WTC11 (cell line): ENCODE results near the gene CDK5R2. TPM values are rescaled to one million over a fixed set of nuclear protein-coding genes. Genes with fewer than 3 reads are reported as not detected.

Experiments used
- ATAC-seq: fragments of 200-7000 bp; cut with Tn5 transposase; 2 replicates; pipeline ENCODE4 v1.10.0; 2021; ENCODE audit warnings: mild to moderate bottlenecking, moderate library complexity
- Bru-seq: library from RNA; stranded (reverse); fragments of 400-500 nt; gene quantifications from one replicate; lab custom pipeline; 2021; lab: Mats Ljungman, UMichigan
- CTCF ChIA-PET: fragments of 300-600 bp; sonication (Branson Sonifier 250); formaldehyde crosslinking; loops from one replicate; lab custom pipeline; 2021; ENCODE audit warnings: antibody characterized with exemption; lab: Charles Lee
- POLR2A ChIA-PET: fragments of 350-600 bp; sonication (Branson Sonifier 250); formaldehyde crosslinking; loops from one replicate; lab custom pipeline; 2021; ENCODE audit warnings: antibody characterized with exemption; lab: Charles Lee
- DNase-seq: peaks from one replicate; pipeline ENCODE4 v3.0.0; 2021; ENCODE audit warnings: low spot score
- H3K27ac Mint-ChIP-seq: 2 replicates; pipeline ENCODE4 v1.8.0; 2021; ENCODE audit warnings: mixed read lengths
- H3K27me3 Mint-ChIP-seq: 2 replicates; pipeline ENCODE4 v1.8.0; 2021; ENCODE audit warnings: low read depth, mild to moderate bottlenecking, moderate library complexity, mixed read lengths
- H3K36me3 Mint-ChIP-seq: 2 replicates; pipeline ENCODE4 v1.8.0; 2021; ENCODE audit warnings: mixed read lengths
- H3K4me1 Mint-ChIP-seq: 2 replicates; pipeline ENCODE4 v1.8.0; 2022; ENCODE audit warnings: mixed read lengths
- H3K4me3 Mint-ChIP-seq: 2 replicates; pipeline ENCODE4 v1.8.0; 2021; ENCODE audit warnings: mild to moderate bottlenecking, moderate library complexity, mixed read lengths
- H3K9me3 Mint-ChIP-seq: 2 replicates; pipeline ENCODE4 v1.8.0; 2021; ENCODE audit warnings: mixed read lengths
- ATF1 ChIP-seq: sonication (generic); formaldehyde crosslinking; IDR thresholded peaks from 2 replicates; pipeline ENCODE4 v1.8.1; 2023; ENCODE audit warnings: mild to moderate bottlenecking, moderate library complexity, missing genetic modification reagents
- CREB1 ChIP-seq: sonication (generic); formaldehyde crosslinking; IDR thresholded peaks from 2 replicates; pipeline ENCODE4 v1.8.0; 2023; ENCODE audit warnings: mild to moderate bottlenecking, missing genetic modification reagents
- E2F5 ChIP-seq: sonication (generic); formaldehyde crosslinking; IDR thresholded peaks from 2 replicates; pipeline ENCODE4 v1.8.1; 2022; ENCODE audit warnings: mild to moderate bottlenecking, moderate library complexity, missing genetic modification reagents
- ELF4 ChIP-seq: sonication (generic); formaldehyde crosslinking; IDR thresholded peaks from 2 replicates; pipeline ENCODE4 v1.8.1; 2022; ENCODE audit warnings: low read depth, mild to moderate bottlenecking, moderate library complexity, missing genetic modification reagents
- FOXJ3 ChIP-seq: sonication (generic); formaldehyde crosslinking; IDR thresholded peaks from 2 replicates; pipeline ENCODE4 v1.9.0; 2021; ENCODE audit warnings: missing genetic modification reagents, mild to moderate bottlenecking, borderline replicate concordance
- HMGA2 ChIP-seq: fragments of 250-450 bp; sonication (Bioruptor Pico); IDR thresholded peaks from 2 replicates; pipeline ENCODE4 v1.4.0; 2021; ENCODE audit warnings: mild to moderate bottlenecking, moderate library complexity
- NFYB ChIP-seq: sonication (generic); formaldehyde crosslinking; conservative IDR thresholded peaks from 2 replicates; pipeline ENCODE4 v1.8.0; 2022; ENCODE audit warnings: low read depth, missing genetic modification reagents
- NR3C1 ChIP-seq: sonication (generic); formaldehyde crosslinking; conservative IDR thresholded peaks from 2 replicates; pipeline ENCODE4 v1.8.1; 2023; ENCODE audit warnings: low read depth, mild to moderate bottlenecking, missing genetic modification reagents
- PREB ChIP-seq: sonication (generic); formaldehyde crosslinking; IDR thresholded peaks from 2 replicates; pipeline ENCODE4 v1.8.1; 2022; ENCODE audit warnings: mild to moderate bottlenecking, missing genetic modification reagents, moderate library complexity, borderline replicate concordance
- SMAD3 ChIP-seq: sonication (generic); formaldehyde crosslinking; IDR thresholded peaks from 2 replicates; pipeline ENCODE4 v1.8.0; 2022; ENCODE audit warnings: missing genetic modification reagents, mild to moderate bottlenecking, borderline replicate concordance
- TP53 ChIP-seq: sonication (generic); formaldehyde crosslinking; IDR thresholded peaks from 2 replicates; pipeline ENCODE4 v1.8.1; 2023; ENCODE audit warnings: mild to moderate bottlenecking, missing genetic modification reagents
- ZNF121 ChIP-seq: sonication (generic); formaldehyde crosslinking; IDR thresholded peaks from 2 replicates; pipeline ENCODE4 v1.8.0; 2023; ENCODE audit warnings: missing genetic modification reagents
- ZNF232 ChIP-seq: sonication (generic); formaldehyde crosslinking; IDR thresholded peaks from 2 replicates; pipeline ENCODE4 v1.8.0; 2022; ENCODE audit warnings: mild to moderate bottlenecking, missing genetic modification reagents
- ZNF263 ChIP-seq: sonication (generic); formaldehyde crosslinking; IDR thresholded peaks from 2 replicates; pipeline ENCODE4 v1.8.1; 2022; ENCODE audit warnings: low read depth, mild to moderate bottlenecking, moderate library complexity, missing genetic modification reagents
- ZNF671 ChIP-seq: fragments of 250-450 bp; sonication (Bioruptor Pico); IDR thresholded peaks from 2 replicates; pipeline ENCODE4 v1.8.0; 2021; ENCODE audit warnings: mild to moderate bottlenecking
- long read RNA-seq, 3 experiments: library from RNA in 1 of 3; library from capped mRNA in 1 of 3; library from polyadenylated mRNA in 1 of 3; unstranded in 2 of 3; stranded (forward) in 1 of 3; transcript quantifications; one replicate each; pipeline ENCODE4 v2.0.0, GENCODE V29; 2021
- total RNA-seq: library from RNA; stranded (reverse); gene quantifications from 3 replicates; pipeline ENCODE4 v1.2.3, GENCODE V29; 2021
- TF ChIP-seq, protein P1 (sequence below): sonication (generic); formaldehyde crosslinking; IDR thresholded peaks from 2 replicates; pipeline ENCODE4 v1.8.1; 2023; ENCODE audit warnings: mild to moderate bottlenecking, missing genetic modification reagents, moderate library complexity
- TF ChIP-seq, protein P2 (sequence below): sonication (generic); formaldehyde crosslinking; conservative IDR thresholded peaks from 2 replicates; pipeline ENCODE4 v1.8.1; 2022; ENCODE audit warnings: mild to moderate bottlenecking, missing genetic modification reagents
- TF ChIP-seq, protein P3 (sequence below): fragments of 250-450 bp; sonication (Bioruptor Pico); IDR thresholded peaks from 2 replicates; pipeline ENCODE4 v1.9.0; 2021; ENCODE audit warnings: mild to moderate bottlenecking, borderline replicate concordance
- TF ChIP-seq, protein P4 (sequence below): sonication (generic); formaldehyde crosslinking; IDR thresholded peaks from 2 replicates; pipeline ENCODE4 v1.8.0; 2023; ENCODE audit warnings: mild to moderate bottlenecking, missing genetic modification reagents
- TF ChIP-seq, protein P5 (sequence below): sonication (generic); formaldehyde crosslinking; IDR thresholded peaks from 2 replicates; pipeline ENCODE4 v1.8.0; 2022; ENCODE audit warnings: mild to moderate bottlenecking, missing genetic modification reagents

CDK5R2 gene
- total RNA-seq = 0.16 to 0.46 TPM (median 0.26 TPM) in 3 replicates
- percentile 20 among the genes with signal in this experiment for Bru-seq, nascent RNA
- long read RNA-seq, experiment 1, partial matches to known transcripts = 0 of 2 reads
- long read RNA-seq, experiment 1, other reads (novel, unspliced or antisense) = 0 of 2 reads
- long read RNA-seq, experiment 2 = 0 reads
- long read RNA-seq, experiment 3 = 0 reads

- peak; percentile 96 for DNase-seq
- CTCF ChIA-PET = interaction anchor here (0.6 to 8.8 kb wide), 14 partner anchors 16 to 112 kb away, joined by 3 to 116 read pairs (median 4); no protein-coding TSS in a partner anchor
- no peaks in the 10 kb centered on the region for H3K9me3 Mint-ChIP-seq
- peak; percentile 82 for ATAC-seq
- peak within 1 kb of the TSS; percentile 84 for H3K4me3 Mint-ChIP-seq
- TF ChIP-seq, protein P1, sequence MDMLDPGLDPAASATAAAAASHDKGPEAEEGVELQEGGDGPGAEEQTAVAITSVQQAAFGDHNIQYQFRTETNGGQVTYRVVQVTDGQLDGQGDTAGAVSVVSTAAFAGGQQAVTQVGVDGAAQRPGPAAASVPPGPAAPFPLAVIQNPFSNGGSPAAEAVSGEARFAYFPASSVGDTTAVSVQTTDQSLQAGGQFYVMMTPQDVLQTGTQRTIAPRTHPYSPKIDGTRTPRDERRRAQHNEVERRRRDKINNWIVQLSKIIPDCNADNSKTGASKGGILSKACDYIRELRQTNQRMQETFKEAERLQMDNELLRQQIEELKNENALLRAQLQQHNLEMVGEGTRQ (CRISPR knock-in tag) = 0 out of 2 replicates have a peak, but pooled peaks have one; percentile 21
- no peak for TF ChIP-seq ZNF671 (CRISPR knock-in tag)
- TF ChIP-seq, protein P2, sequence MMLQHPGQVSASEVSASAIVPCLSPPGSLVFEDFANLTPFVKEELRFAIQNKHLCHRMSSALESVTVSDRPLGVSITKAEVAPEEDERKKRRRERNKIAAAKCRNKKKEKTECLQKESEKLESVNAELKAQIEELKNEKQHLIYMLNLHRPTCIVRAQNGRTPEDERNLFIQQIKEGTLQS (CRISPR knock-in tag) = no peak
- no peak for TF ChIP-seq CREB1 (CRISPR knock-in tag)
- peak; percentile 62 for TF ChIP-seq NFYB
- TF ChIP-seq ZNF232 = peak; percentile 68
- peaks cover 95% of the 10 kb centered on the region for H3K27me3 Mint-ChIP-seq
- no peaks in the 10 kb centered on the region for H3K36me3 Mint-ChIP-seq
- H3K27ac Mint-ChIP-seq = no peak within 1 kb of the TSS
- peaks cover 27% of the 10 kb centered on the region for H3K4me1 Mint-ChIP-seq
- POLR2A ChIA-PET = no interaction called here
These were observed at the start of gene CDK5R2 for GRCh38 chr2:218959141-218959731. Gene CDK5R2, plus strand, starts transcription at chr2:218959666. Its CDS starts 155 bp downstream, at chr2:218959821.

- Mint-ChIP-seq H3K27ac (no peak overlapping the region), H3K9me3 (no peaks in the 10 kb centered on the region; the same call in 1 of the 2 replicates), H3K27me3 (peaks cover 51% of the 10 kb centered on the region), H3K36me3 (no peaks in the 10 kb centered on the region), H3K4me3 (no peak overlapping the region), H3K4me1 (peaks cover 13% of the 10 kb centered on the region)
- CTCF ChIA-PET = interaction anchor here (3.3 kb wide), 1 partner anchor 13 kb away, joined by 36 read pairs; no protein-coding TSS in a partner anchor
- ATAC-seq (no peak), DNase-seq (no peak)
- TF ChIP-seq TP53 (CRISPR knock-in tag) = no peak
- POLR2A ChIA-PET = no interaction called here
These were observed 48.7 kb upstream of the CDK5R2 start for GRCh38 chr2:218910741-218911140.

DNA sequence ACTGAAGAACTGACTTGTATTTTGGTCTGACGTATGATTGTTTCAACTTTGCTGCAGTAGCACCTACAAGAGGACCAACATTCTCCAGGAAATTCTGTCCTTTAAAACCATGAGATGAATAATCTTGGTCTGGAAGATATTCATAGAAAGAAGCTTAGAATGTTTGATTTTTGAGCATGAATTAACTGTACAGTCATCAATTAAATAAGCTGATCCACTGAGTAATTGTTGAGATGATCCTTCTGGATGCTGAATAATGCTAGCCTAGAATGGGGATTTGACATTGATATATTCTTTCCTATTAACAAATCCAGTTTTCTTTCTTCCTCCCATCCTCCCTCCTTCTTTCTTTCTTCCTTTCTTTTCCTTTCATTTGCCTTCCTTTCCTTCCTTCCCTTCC is 39.0 kb upstream of the CDK5R2 start:
- ChIA-PET CTCF (no interaction called here), POLR2A (no interaction called here)
- peaks cover 30% of the 10 kb centered on the region for H3K27me3 Mint-ChIP-seq
- TF ChIP-seq ATF1 (CRISPR knock-in tag) = no peak
- TF ChIP-seq, protein P3, sequence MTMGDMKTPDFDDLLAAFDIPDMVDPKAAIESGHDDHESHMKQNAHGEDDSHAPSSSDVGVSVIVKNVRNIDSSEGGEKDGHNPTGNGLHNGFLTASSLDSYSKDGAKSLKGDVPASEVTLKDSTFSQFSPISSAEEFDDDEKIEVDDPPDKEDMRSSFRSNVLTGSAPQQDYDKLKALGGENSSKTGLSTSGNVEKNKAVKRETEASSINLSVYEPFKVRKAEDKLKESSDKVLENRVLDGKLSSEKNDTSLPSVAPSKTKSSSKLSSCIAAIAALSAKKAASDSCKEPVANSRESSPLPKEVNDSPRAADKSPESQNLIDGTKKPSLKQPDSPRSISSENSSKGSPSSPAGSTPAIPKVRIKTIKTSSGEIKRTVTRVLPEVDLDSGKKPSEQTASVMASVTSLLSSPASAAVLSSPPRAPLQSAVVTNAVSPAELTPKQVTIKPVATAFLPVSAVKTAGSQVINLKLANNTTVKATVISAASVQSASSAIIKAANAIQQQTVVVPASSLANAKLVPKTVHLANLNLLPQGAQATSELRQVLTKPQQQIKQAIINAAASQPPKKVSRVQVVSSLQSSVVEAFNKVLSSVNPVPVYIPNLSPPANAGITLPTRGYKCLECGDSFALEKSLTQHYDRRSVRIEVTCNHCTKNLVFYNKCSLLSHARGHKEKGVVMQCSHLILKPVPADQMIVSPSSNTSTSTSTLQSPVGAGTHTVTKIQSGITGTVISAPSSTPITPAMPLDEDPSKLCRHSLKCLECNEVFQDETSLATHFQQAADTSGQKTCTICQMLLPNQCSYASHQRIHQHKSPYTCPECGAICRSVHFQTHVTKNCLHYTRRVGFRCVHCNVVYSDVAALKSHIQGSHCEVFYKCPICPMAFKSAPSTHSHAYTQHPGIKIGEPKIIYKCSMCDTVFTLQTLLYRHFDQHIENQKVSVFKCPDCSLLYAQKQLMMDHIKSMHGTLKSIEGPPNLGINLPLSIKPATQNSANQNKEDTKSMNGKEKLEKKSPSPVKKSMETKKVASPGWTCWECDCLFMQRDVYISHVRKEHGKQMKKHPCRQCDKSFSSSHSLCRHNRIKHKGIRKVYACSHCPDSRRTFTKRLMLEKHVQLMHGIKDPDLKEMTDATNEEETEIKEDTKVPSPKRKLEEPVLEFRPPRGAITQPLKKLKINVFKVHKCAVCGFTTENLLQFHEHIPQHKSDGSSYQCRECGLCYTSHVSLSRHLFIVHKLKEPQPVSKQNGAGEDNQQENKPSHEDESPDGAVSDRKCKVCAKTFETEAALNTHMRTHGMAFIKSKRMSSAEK (CRISPR knock-in tag) = no peak
- TF ChIP-seq HMGA2 (CRISPR knock-in tag) = no peak
- no peak for TF ChIP-seq SMAD3 (CRISPR knock-in tag)
- no peak for TF ChIP-seq NR3C1
- no peak for TF ChIP-seq ELF4 (CRISPR knock-in tag)
- no peak for TF ChIP-seq FOXJ3 (CRISPR knock-in tag)
- TF ChIP-seq CREB1 (CRISPR knock-in tag) = no peak
- no peak for TF ChIP-seq E2F5
- TF ChIP-seq, protein P4, sequence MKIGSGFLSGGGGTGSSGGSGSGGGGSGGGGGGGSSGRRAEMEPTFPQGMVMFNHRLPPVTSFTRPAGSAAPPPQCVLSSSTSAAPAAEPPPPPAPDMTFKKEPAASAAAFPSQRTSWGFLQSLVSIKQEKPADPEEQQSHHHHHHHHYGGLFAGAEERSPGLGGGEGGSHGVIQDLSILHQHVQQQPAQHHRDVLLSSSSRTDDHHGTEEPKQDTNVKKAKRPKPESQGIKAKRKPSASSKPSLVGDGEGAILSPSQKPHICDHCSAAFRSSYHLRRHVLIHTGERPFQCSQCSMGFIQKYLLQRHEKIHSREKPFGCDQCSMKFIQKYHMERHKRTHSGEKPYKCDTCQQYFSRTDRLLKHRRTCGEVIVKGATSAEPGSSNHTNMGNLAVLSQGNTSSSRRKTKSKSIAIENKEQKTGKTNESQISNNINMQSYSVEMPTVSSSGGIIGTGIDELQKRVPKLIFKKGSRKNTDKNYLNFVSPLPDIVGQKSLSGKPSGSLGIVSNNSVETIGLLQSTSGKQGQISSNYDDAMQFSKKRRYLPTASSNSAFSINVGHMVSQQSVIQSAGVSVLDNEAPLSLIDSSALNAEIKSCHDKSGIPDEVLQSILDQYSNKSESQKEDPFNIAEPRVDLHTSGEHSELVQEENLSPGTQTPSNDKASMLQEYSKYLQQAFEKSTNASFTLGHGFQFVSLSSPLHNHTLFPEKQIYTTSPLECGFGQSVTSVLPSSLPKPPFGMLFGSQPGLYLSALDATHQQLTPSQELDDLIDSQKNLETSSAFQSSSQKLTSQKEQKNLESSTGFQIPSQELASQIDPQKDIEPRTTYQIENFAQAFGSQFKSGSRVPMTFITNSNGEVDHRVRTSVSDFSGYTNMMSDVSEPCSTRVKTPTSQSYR (CRISPR knock-in tag) = no peak
- no peak for TF ChIP-seq ZNF263 (CRISPR knock-in tag)
- TF ChIP-seq, protein P5, sequence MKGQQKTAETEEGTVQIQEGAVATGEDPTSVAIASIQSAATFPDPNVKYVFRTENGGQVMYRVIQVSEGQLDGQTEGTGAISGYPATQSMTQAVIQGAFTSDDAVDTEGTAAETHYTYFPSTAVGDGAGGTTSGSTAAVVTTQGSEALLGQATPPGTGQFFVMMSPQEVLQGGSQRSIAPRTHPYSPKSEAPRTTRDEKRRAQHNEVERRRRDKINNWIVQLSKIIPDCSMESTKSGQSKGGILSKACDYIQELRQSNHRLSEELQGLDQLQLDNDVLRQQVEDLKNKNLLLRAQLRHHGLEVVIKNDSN (CRISPR knock-in tag) = no peak
- TF ChIP-seq ZNF121 (CRISPR knock-in tag) = no peak
- TF ChIP-seq PREB (CRISPR knock-in tag) = no peak

More for the DNA sequence above, 39.0 kb upstream of the CDK5R2 start:
- DNase-seq (no peak), ATAC-seq (no peak)
- peaks cover 21% of the 10 kb centered on the region for H3K36me3 Mint-ChIP-seq
- no peaks in the 10 kb centered on the region for H3K4me1 Mint-ChIP-seq
- no peak overlapping the region for H3K4me3 Mint-ChIP-seq
- peaks cover 29% of the 10 kb centered on the region for H3K9me3 Mint-ChIP-seq
- no peak overlapping the region for H3K27ac Mint-ChIP-seq
